Tibial nerve (tissue), 4 donors: Measurements from ENCODE around the gene ARHGAP15.

Experiments used
- EP300 ChIP-seq, 2 donors: sonication (generic); formaldehyde crosslinking; IDR thresholded peaks; one replicate each; pipeline ENCODE4 v1.6.1; 2017; ENCODE audit warnings: antibody characterized with exemption in 2 of 2, mild to moderate bottlenecking in 1 of 2
- POLR2A ChIP-seq, 2 donors: fragments of 450-650 bp; IDR thresholded peaks; one replicate each; pipeline ENCODE4 v1.6.1; 2017; ENCODE audit warnings: antibody characterized with exemption in 2 of 2, mild to moderate bottlenecking in 2 of 2, moderate library complexity in 2 of 2
- TF ChIP-seq, protein P1 (sequence below), 5 experiments: fragments of 200-600 bp in 3 of 5; fragments of 450-650 bp in 2 of 5; sonication (generic) in 3 of 5; IDR thresholded peaks; one replicate each; pipeline ENCODE4 v1.5.1; 2016 to 2019; ENCODE audit warnings: antibody characterized with exemption in 5 of 5, mild to moderate bottlenecking in 3 of 5, moderate library complexity in 2 of 5

DNA sequence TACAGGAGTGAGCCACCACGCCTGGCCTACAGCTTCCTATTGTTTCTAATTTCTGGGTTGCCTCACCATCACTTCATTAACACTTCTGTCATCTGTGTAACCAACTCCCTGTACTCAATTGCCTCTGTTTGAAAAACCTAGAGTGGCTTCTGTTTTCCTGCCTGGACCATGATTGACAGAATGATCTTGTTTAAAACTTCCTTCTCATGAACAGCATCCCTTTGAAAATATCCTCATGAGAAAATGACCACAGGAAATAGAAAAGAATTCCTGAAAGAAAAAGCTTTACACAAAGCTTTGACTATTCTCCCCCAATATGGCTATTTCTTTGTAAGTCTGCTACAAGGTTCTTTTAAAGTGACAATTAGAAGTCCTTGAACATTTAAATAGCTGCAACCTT lies 672.3 kb downstream of the ARHGAP15 start:
- TF ChIP-seq, protein P1, sequence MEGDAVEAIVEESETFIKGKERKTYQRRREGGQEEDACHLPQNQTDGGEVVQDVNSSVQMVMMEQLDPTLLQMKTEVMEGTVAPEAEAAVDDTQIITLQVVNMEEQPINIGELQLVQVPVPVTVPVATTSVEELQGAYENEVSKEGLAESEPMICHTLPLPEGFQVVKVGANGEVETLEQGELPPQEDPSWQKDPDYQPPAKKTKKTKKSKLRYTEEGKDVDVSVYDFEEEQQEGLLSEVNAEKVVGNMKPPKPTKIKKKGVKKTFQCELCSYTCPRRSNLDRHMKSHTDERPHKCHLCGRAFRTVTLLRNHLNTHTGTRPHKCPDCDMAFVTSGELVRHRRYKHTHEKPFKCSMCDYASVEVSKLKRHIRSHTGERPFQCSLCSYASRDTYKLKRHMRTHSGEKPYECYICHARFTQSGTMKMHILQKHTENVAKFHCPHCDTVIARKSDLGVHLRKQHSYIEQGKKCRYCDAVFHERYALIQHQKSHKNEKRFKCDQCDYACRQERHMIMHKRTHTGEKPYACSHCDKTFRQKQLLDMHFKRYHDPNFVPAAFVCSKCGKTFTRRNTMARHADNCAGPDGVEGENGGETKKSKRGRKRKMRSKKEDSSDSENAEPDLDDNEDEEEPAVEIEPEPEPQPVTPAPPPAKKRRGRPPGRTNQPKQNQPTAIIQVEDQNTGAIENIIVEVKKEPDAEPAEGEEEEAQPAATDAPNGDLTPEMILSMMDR (IDR thresholded peaks at IDR 0.05), result no peak
- TF ChIP-seq EP300 (IDR thresholded peaks at IDR 0.05) (no peak), POLR2A (IDR thresholded peaks at IDR 0.05) (no peak)
